SK-N-SH treated with all-trans-retinoic acid at 6 μM for 48 hours (cell line): ENCODE data around the gene MED15.

Experiments used
- ATAC-seq: fragments of 200-7000 bp; cut with Tn5 transposase; 3 replicates; pipeline ENCODE4 v1.9.1; 2020; ENCODE audit warnings: mild to moderate bottlenecking, moderate library complexity
- ARNTL ChIP-seq: fragments of 450-650 bp; formaldehyde crosslinking; IDR thresholded peaks from 2 replicates; pipeline ENCODE4 v1.5.0; 2020; ENCODE audit warnings: low read depth, mild to moderate bottlenecking, moderate library complexity, borderline replicate concordance
- BACH2 ChIP-seq: fragments of 250-450 bp; sonication (Bioruptor Pico); IDR thresholded peaks from 2 replicates; pipeline ENCODE4 v1.9.0; 2021; ENCODE audit warnings: mild to moderate bottlenecking, borderline replicate concordance
- CREB5 ChIP-seq: fragments of 250-450 bp; sonication (Bioruptor Pico); IDR thresholded peaks from 2 replicates; pipeline ENCODE4 v1.5.1; 2020; ENCODE audit warnings: low read depth, mild to moderate bottlenecking, moderate library complexity
- CSDC2 ChIP-seq: fragments of 250-450 bp; sonication (Bioruptor Pico); IDR thresholded peaks from 2 replicates; pipeline ENCODE4 v1.5.0; 2020; ENCODE audit warnings: mild to moderate bottlenecking, moderate library complexity
- CSRNP3 ChIP-seq: fragments of 250-450 bp; sonication (Bioruptor Pico); IDR thresholded peaks from 2 replicates; pipeline ENCODE4 v1.5.1; 2021; ENCODE audit warnings: mild to moderate bottlenecking, moderate library complexity
- ESRRG ChIP-seq: fragments of 250-450 bp; sonication (Bioruptor Pico); IDR thresholded peaks from 2 replicates; pipeline ENCODE4 v1.6.1; 2021; ENCODE audit warnings: mild to moderate bottlenecking
- GLIS3 ChIP-seq: fragments of 250-450 bp; sonication (Bioruptor Pico); IDR thresholded peaks from 2 replicates; pipeline ENCODE4 v1.5.0; 2020; ENCODE audit warnings: mild to moderate bottlenecking, moderate library complexity
- ISL1 ChIP-seq: fragments of 250-450 bp; sonication (Bioruptor Pico); IDR thresholded peaks from 2 replicates; pipeline ENCODE4 v2.1.2; 2022; ENCODE audit warnings: mild to moderate bottlenecking, moderate library complexity
- OSR1 ChIP-seq: fragments of 250-450 bp; sonication (Bioruptor Pico); IDR thresholded peaks from 2 replicates; pipeline ENCODE4 v1.8.0; 2022; ENCODE audit warnings: moderate library complexity, mild to moderate bottlenecking, inconsistent platforms
- POU6F1 ChIP-seq: fragments of 250-450 bp; sonication (Bioruptor Pico); IDR thresholded peaks from 2 replicates; pipeline ENCODE4 v1.8.0; 2021; ENCODE audit warnings: low read depth, mild to moderate bottlenecking, moderate library complexity, borderline replicate concordance
- PPARA ChIP-seq: fragments of 250-450 bp; sonication (Bioruptor Pico); IDR thresholded peaks from 2 replicates; pipeline ENCODE4 v1.5.0; 2020; ENCODE audit warnings: mild to moderate bottlenecking, borderline replicate concordance
- RARB ChIP-seq: fragments of 250-450 bp; sonication (Bioruptor Pico); IDR thresholded peaks from 2 replicates; pipeline ENCODE4 v1.8.0; 2021; ENCODE audit warnings: mild to moderate bottlenecking, moderate library complexity
- SNAI2 ChIP-seq: fragments of 250-450 bp; sonication (Bioruptor Pico); IDR thresholded peaks from 2 replicates; pipeline ENCODE4 v1.5.0; 2020; ENCODE audit warnings: mild to moderate bottlenecking, moderate library complexity
- TCF4 ChIP-seq: fragments of 250-450 bp; sonication (Bioruptor Pico); IDR thresholded peaks from 2 replicates; pipeline ENCODE4 v1.8.0; 2021; ENCODE audit warnings: mild to moderate bottlenecking, moderate library complexity, borderline replicate concordance
- TOX ChIP-seq: fragments of 250-450 bp; sonication (Bioruptor Pico); IDR thresholded peaks from 2 replicates; pipeline ENCODE4 v1.8.0; 2021; ENCODE audit warnings: mild to moderate bottlenecking, moderate library complexity, borderline replicate concordance
- TSHZ2 ChIP-seq: fragments of 250-450 bp; sonication (Bioruptor Pico); IDR thresholded peaks from 2 replicates; pipeline ENCODE4 v1.5.0; 2020; ENCODE audit warnings: mild to moderate bottlenecking, moderate library complexity
- ZC3H10 ChIP-seq: fragments of 250-450 bp; sonication (Bioruptor Pico); IDR thresholded peaks from 2 replicates; pipeline ENCODE4 v1.5.1; 2021; ENCODE audit warnings: mild to moderate bottlenecking, moderate library complexity
- ZFP3 ChIP-seq: fragments of 250-450 bp; sonication (Bioruptor Pico); IDR thresholded peaks from 2 replicates; pipeline ENCODE4 v1.5.0; 2020; ENCODE audit warnings: mild to moderate bottlenecking, moderate library complexity
- ZFP30 ChIP-seq: fragments of 450-650 bp; formaldehyde crosslinking; IDR thresholded peaks from 2 replicates; pipeline ENCODE4 v1.5.0; 2022; ENCODE audit warnings: mild to moderate bottlenecking, moderate library complexity
- ZNF565 ChIP-seq: fragments of 450-650 bp; formaldehyde crosslinking; conservative IDR thresholded peaks from 2 replicates; pipeline ENCODE4 v1.5.0; 2020; ENCODE audit warnings: low read depth, mild to moderate bottlenecking, moderate library complexity
- ZNF70 ChIP-seq: fragments of 450-650 bp; formaldehyde crosslinking; IDR thresholded peaks from 2 replicates; pipeline ENCODE4 v1.5.0; 2020; ENCODE audit warnings: mild to moderate bottlenecking, moderate library complexity
- ZNF8 ChIP-seq: fragments of 450-650 bp; formaldehyde crosslinking; IDR thresholded peaks from 2 replicates; pipeline ENCODE4 v1.5.0; 2020; ENCODE audit warnings: mild to moderate bottlenecking, moderate library complexity

The MED15 gene

GRCh38 chr22:20483771-20484170, 23.6 kb upstream of the MED15 start:
- ATAC-seq: no peak
- no peak for TF ChIP-seq ZC3H10
- no peak for TF ChIP-seq ZNF70
- no peak for TF ChIP-seq CSDC2 (CRISPR knock-in tag)
- TF ChIP-seq ARNTL: no peak
- TF ChIP-seq SNAI2 (CRISPR knock-in tag): no peak
- no peak for TF ChIP-seq POU6F1 (CRISPR knock-in tag)
- TF ChIP-seq ZNF565 (CRISPR knock-in tag): no peak
- TF ChIP-seq TCF4 (CRISPR knock-in tag): no peak

- ATAC-seq: no peak
- TF ChIP-seq ZNF565 (CRISPR knock-in tag): no peak
- no peak for TF ChIP-seq TSHZ2
- TF ChIP-seq RARB (CRISPR knock-in tag): no peak
- TF ChIP-seq ZFP3: no peak
- no peak for TF ChIP-seq ESRRG (CRISPR knock-in tag)
- TF ChIP-seq ZNF8: no peak
- TF ChIP-seq ARNTL: no peak
- TF ChIP-seq ZNF70: no peak
- no peak for TF ChIP-seq CSRNP3
- TF ChIP-seq ISL1 (CRISPR knock-in tag): no peak
- no peak for TF ChIP-seq BACH2 (CRISPR knock-in tag)
- no peak for TF ChIP-seq POU6F1 (CRISPR knock-in tag)
- no peak for TF ChIP-seq ZFP30 (CRISPR knock-in tag)
Observed at GRCh38 chr22:20484948-20485683, 22.3 kb upstream of the MED15 start.

- ATAC-seq: no peak
- TF ChIP-seq ZNF565 (CRISPR knock-in tag): no peak
- TF ChIP-seq ESRRG (CRISPR knock-in tag): no peak
Observed at GRCh38 chr22:20486229-20486628, 21.2 kb upstream of the MED15 start.

- ATAC-seq: no peak
- TF ChIP-seq ESRRG (CRISPR knock-in tag) (no peak), ZFP30 (CRISPR knock-in tag) (no peak), GLIS3 (no peak), OSR1 (CRISPR knock-in tag) (no peak), PPARA (CRISPR knock-in tag) (no peak), CREB5 (CRISPR knock-in tag) (no peak), CSRNP3 (no peak), TOX (no peak), ZC3H10 (no peak), TSHZ2 (no peak)
Observed at GRCh38 chr22:20487715-20488114, 19.7 kb upstream of the MED15 start.
